CD4-positive, alpha-beta T cell treated with Interleukin-4 for 4 hours (primary cell): ENCODE measurements around the gene TALDO1.
A peak's percentile ranks its signal among the peaks of the same experiment; 100 is the strongest.

ENCODE experiments used
- DNase-seq: peaks from one replicate; pipeline ENCODE4 v3.0.0-alpha.2; 2020

Gene TALDO1

GRCh38 chr11:747158-748006 lies at the start of gene TALDO1:
Gene TALDO1, plus strand, starts transcription at chr11:747464. Its CDS starts 18 bp downstream, at chr11:747482.
- peak; percentile 80 for DNase-seq

- no peak for DNase-seq
Measured at GRCh38 chr11:697811-698311, 49.4 kb upstream of the TALDO1 start.

DNA sequence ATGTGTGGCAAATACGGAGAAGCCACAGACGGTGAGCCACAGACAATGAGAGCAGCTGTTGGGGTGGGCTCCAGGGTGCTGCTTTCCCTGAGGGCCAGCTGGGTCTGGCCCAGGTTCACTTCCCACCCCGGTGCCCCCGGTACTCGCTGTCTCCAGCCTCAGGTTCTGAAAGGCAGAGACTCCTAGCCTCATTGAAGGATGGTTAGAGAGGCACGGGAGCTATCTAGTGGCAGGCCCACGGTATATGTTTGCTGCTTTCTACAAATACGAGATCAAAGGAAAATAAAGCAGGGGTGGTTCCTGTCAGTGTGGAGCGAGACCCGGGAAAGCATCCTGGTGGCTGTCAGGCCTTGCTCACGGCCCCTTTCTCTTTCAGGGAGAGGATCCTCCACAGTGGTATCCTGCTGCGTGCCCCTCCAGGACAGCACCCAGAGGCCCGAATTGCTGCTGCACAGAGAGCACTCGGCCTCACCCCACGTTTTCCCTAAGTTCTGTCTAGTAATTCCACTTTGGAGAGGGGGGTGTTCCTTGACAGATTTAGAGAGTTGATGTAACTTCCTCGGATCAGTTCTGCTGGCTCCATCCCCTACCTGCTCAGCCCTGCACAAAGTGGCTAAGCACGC lies 48.7 kb upstream of the TALDO1 start:
- no peak for DNase-seq

DNA sequence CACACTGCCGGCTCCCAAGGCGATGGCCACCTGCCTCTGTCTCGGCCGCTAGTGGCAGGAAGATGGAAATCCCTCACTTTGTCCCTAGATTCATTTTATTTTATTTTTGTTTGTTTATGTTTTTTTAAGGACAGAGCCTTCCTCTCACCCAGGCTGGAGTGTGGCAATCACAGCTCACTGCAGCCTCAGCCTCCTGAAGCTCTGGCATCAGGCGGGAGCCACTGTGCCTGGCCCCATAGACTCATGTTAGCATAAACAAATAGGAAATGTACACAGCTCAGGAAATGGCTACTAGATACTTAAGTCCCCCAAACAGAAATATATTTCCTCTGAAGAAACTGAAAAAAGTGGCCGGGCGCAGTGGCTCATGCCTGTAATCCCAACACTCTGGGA lies 48.2 kb upstream of the TALDO1 start:
- no peak for DNase-seq

GRCh38 chr11:699753-700152 lies 47.5 kb upstream of the TALDO1 start:
- no peak for DNase-seq

GRCh38 chr11:701741-702461 lies 45.4 kb upstream of the TALDO1 start:
- DNase-seq = no peak

GRCh38 chr11:702462-703461 lies 44.5 kb upstream of the TALDO1 start:
- no peak for DNase-seq

DNA sequence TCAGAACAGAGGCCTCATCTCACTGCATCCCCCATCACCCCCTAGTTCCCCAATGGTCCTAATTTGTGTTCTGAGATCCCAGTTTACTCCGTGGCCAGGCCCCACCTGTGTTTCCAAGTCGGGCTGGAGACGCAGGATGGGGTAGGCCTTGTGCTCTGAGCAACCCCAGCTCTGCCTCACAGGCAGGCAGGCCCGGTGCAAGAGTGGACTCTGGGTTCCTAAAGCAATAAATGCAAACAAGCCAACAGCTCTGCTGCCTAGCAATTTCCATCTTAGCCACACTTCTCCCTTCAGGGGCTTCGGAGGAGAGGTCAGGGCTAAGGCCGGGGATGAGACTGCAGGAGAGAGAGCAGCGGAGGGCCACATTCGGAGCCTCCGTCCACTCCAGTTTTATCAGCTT lies 43.8 kb upstream of the TALDO1 start:
- DNase-seq = no peak

DNA sequence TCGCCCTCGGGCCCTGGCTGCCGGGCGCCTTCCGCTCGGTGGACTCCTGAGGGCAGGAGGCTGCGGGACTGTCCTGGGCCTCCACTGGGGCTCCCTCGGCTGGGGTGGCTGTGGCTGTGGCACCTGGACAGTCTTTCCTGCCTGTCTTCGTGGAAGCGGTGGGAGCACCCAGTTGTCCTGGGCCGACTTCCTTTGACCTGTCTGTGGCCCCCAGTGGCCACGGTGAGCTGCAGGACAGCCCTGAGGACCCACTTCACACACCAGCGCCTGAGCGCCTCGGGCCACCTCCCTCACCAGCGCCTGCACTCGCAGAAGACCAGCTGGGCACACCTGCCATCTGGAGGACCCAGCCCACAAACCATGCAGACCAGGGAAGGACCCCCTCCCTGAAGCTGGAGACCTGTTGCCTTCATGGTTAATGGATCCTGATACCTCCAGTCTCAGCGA lies 43.0 kb upstream of the TALDO1 start:
- DNase-seq = no peak

GRCh38 chr11:704781-705645 lies 42.3 kb upstream of the TALDO1 start:
- no peak for DNase-seq

- no peak for DNase-seq
Measured at GRCh38 chr11:705646-706438, 41.4 kb upstream of the TALDO1 start, which contains the start of gene EPS8L2. Gene EPS8L2, plus strand, starts transcription at chr11:706231. Its CDS starts 3,177 bp downstream, at chr11:709408.

- no peak for DNase-seq
Measured at GRCh38 chr11:706439-706956, 40.8 kb upstream of the TALDO1 start.

GRCh38 chr11:706957-707816 lies 40.1 kb upstream of the TALDO1 start:
- DNase-seq = no peak

DNA sequence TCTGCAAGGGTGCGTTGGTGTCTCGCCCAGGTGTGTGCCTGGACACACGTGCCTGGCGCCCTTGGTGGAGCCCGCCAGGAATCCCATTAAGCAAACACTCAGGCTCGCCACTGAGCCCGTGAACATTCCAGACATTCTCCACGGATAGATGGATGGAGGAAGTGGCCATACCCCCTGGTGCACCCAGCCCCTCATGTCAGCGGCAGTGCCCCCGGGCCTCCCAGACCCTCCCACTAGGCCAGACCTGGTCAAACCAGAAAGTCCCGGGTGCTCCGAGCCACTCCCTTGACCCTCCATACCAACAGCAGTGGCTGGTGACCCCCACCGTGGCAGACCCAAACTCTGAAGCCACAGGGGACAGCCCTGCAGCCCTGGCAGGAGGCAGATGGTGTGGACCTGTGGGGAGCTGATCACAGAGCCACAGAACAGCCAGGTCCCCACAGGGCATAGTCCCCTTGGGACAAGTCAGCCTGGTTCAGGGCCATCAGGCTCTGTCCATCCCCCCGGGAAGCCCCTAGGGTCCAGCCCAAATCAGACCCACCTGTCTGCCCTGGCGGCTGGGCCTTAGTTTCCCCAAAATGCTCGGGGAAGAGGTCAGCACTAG lies 39.3 kb upstream of the TALDO1 start:
- no peak for DNase-seq

GRCh38 chr11:708511-708910 lies 38.8 kb upstream of the TALDO1 start:
- DNase-seq = no peak

DNA sequence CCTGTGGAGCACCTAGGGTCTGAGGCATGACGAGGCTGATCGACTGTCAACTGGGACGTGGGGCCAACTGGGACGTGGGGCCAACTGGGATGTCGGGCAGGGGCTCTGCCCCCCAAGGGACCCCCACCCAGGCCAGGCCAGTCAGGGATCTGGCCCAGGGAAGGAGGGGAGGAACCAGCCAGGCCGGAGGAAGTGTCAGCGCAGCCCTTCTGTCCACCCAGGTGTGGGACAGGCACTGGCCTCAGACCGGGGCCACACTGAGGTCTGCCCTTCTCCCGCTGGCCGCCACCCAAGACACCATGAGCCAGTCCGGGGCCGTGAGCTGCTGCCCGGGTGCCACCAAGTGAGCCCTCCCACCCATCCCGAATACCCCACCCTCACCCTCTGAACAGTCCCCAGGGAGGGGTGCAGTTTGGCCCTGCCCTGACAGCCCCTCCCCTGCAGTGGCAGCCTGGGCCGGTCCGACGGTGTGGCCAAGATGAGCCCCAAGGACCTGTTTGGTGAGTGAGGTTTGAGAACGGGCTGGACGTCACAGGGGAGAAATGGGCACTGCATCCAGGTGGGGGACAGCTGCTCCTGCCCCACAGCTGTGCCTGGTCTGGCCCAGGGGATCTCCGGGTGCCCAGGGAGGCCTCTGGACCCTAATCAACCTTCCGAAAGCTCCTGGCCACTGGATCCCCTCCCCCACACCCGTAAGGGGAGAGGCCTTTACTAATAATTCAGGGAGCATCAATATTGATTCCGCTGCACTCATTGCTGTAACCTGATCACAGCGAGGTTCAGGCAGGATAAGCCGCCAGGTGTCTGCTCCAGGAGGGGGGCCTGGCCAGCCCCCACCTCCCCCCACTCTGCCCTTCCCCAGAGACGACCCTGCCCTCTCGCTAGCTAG lies 37.9 kb upstream of the TALDO1 start:
- DNase-seq = no peak

GRCh38 chr11:714436-714835 lies 32.8 kb upstream of the TALDO1 start:
- no peak for DNase-seq
